ENCODE measurements around the gene GPRC6A. TPM values are rescaled to one million over a fixed set of nuclear protein-coding genes. Genes with fewer than 3 reads are reported as not detected.
"Not testable (repeated sequence)": the region's sequence is repeated elsewhere in the genome, so short reads cannot be mapped to it uniquely, and the experiment has no call there.

Gene GPRC6A
- total RNA-seq, 1 experiment from 2014 or later = not detected

GRCh38 chr6:116834526-116834925 lies 5.6 kb upstream of the GPRC6A start:
- not testable (repeated sequence) for H3K4me1 ChIP-seq (replicated peaks); H3K36me3 ChIP-seq; DNase-seq (ENCODE audit: low read depth in 1 of 2, low spot score in 2 of 2); H3K9me3 ChIP-seq (replicated peaks); H3K27ac ChIP-seq; H3K4me3 ChIP-seq; H3K27me3 ChIP-seq (replicated peaks)

GRCh38 chr6:116827561-116828240 lies 1.2 kb downstream of the GPRC6A start:
- no peaks in the 10 kb centered on the region for H3K4me1 ChIP-seq (replicated peaks)
- 0 out of 2 replicates have a peak, but pooled peaks cover 3% of the 10 kb centered on the region for H3K9me3 ChIP-seq (replicated peaks)
- no peak overlapping the region for H3K4me3 ChIP-seq
- no peaks in the 10 kb centered on the region for H3K36me3 ChIP-seq
- no peak overlapping the region for H3K27ac ChIP-seq
- no peak for DNase-seq (ENCODE audit: low read depth in 1 of 2, low spot score in 2 of 2)
- no peaks in the 10 kb centered on the region for H3K27me3 ChIP-seq (replicated peaks)

- not testable (repeated sequence) for H3K4me3 ChIP-seq; DNase-seq (ENCODE audit: low read depth in 1 of 2, low spot score in 2 of 2); H3K27me3 ChIP-seq (replicated peaks); H3K36me3 ChIP-seq; H3K4me1 ChIP-seq (replicated peaks); H3K27ac ChIP-seq; H3K9me3 ChIP-seq (replicated peaks)
Measured at GRCh38 chr6:116816336-116816735, 12.5 kb downstream of the GPRC6A start.

- H3K27me3 ChIP-seq (replicated peaks) = no peaks in the 10 kb centered on the region
- no peak overlapping the region for H3K27ac ChIP-seq
- H3K36me3 ChIP-seq = no peaks in the 10 kb centered on the region
- H3K9me3 ChIP-seq (replicated peaks) = no peaks in the 10 kb centered on the region
- H3K4me3 ChIP-seq = no peak overlapping the region
- no peaks in the 10 kb centered on the region for H3K4me1 ChIP-seq (replicated peaks)
- DNase-seq (ENCODE audit: low read depth in 1 of 2, low spot score in 2 of 2) = no peak
Measured at GRCh38 chr6:116812051-116812650, 16.7 kb downstream of the GPRC6A start.

- Histone ChIP-seq H3K4me3 (no peak overlapping the region), H3K27me3 (replicated peaks) (no peaks in the 10 kb centered on the region), H3K36me3 (no peaks in the 10 kb centered on the region), H3K9me3 (replicated peaks) (no peaks in the 10 kb centered on the region), H3K4me1 (replicated peaks) (no peaks in the 10 kb centered on the region), H3K27ac (no peak overlapping the region)
- no peak for DNase-seq (ENCODE audit: low read depth in 1 of 2, low spot score in 2 of 2)
Measured at GRCh38 chr6:116801971-116802370, 26.9 kb downstream of the GPRC6A start.

GRCh38 chr6:116799945-116800344 lies 28.9 kb downstream of the GPRC6A start:
- no peak for DNase-seq (ENCODE audit: low read depth in 1 of 2, low spot score in 2 of 2)
- Histone ChIP-seq H3K4me1 (replicated peaks) (no peaks in the 10 kb centered on the region), H3K27me3 (replicated peaks) (no peaks in the 10 kb centered on the region), H3K36me3 (no peaks in the 10 kb centered on the region), H3K9me3 (replicated peaks) (no peaks in the 10 kb centered on the region), H3K4me3 (no peak overlapping the region), H3K27ac (no peak overlapping the region)

GRCh38 chr6:116797585-116797984 lies 31.3 kb downstream of the GPRC6A start:
- H3K36me3 ChIP-seq = no peaks in the 10 kb centered on the region
- H3K4me3 ChIP-seq = no peak overlapping the region
- no peak for DNase-seq (ENCODE audit: low read depth in 1 of 2, low spot score in 2 of 2)
- H3K4me1 ChIP-seq (replicated peaks) = no peaks in the 10 kb centered on the region
- no peak overlapping the region for H3K27ac ChIP-seq
- no peaks in the 10 kb centered on the region for H3K27me3 ChIP-seq (replicated peaks)
- no peaks in the 10 kb centered on the region for H3K9me3 ChIP-seq (replicated peaks)

GRCh38 chr6:116793224-116793623 lies 35.7 kb downstream of the GPRC6A start:
- no peak overlapping the region for H3K4me3 ChIP-seq
- H3K4me1 ChIP-seq (replicated peaks) = no peaks in the 10 kb centered on the region
- H3K9me3 ChIP-seq (replicated peaks) = no peaks in the 10 kb centered on the region
- no peaks in the 10 kb centered on the region for H3K36me3 ChIP-seq
- peaks cover 6% of the 10 kb centered on the region; the same call in 1 of the 2 replicates for H3K27me3 ChIP-seq (replicated peaks)
- no peak overlapping the region for H3K27ac ChIP-seq
- no peak for DNase-seq (ENCODE audit: low read depth in 1 of 2, low spot score in 2 of 2)

- no peak overlapping the region for H3K4me3 ChIP-seq
- H3K4me1 ChIP-seq (replicated peaks) = no peaks in the 10 kb centered on the region
- no peak overlapping the region for H3K27ac ChIP-seq
- no peaks in the 10 kb centered on the region for H3K36me3 ChIP-seq
- H3K27me3 ChIP-seq (replicated peaks) = no peaks in the 10 kb centered on the region; the same call in 1 of the 2 replicates
- no peak for DNase-seq (ENCODE audit: low read depth in 1 of 2, low spot score in 2 of 2)
- H3K9me3 ChIP-seq (replicated peaks) = no peaks in the 10 kb centered on the region
Measured at GRCh38 chr6:116783852-116784251, 45.0 kb downstream of the GPRC6A start.

GRCh38 chr6:116779573-116780164 lies 49.2 kb downstream of the GPRC6A start:
- Histone ChIP-seq H3K4me3 (no peak overlapping the region), H3K27ac (no peak overlapping the region), H3K27me3 (replicated peaks) (no peaks in the 10 kb centered on the region), H3K4me1 (replicated peaks) (no peaks in the 10 kb centered on the region), H3K36me3 (no peaks in the 10 kb centered on the region), H3K9me3 (replicated peaks) (no peaks in the 10 kb centered on the region)
- DNase-seq (ENCODE audit: low read depth in 1 of 2, low spot score in 2 of 2) = peak in 1 of 2 experiments; percentile 22

GRCh38 chr6:116773886-116774285 lies 55.0 kb downstream of the GPRC6A start:
- no peaks in the 10 kb centered on the region for H3K36me3 ChIP-seq
- DNase-seq (ENCODE audit: low read depth in 1 of 2, low spot score in 2 of 2) = no peak

GRCh38 chr6:116772450-116772849 lies 56.4 kb downstream of the GPRC6A start:
- no peak for DNase-seq (ENCODE audit: low read depth in 1 of 2, low spot score in 2 of 2)
- Histone ChIP-seq H3K4me1 (replicated peaks) (no peaks in the 10 kb centered on the region), H3K9me3 (replicated peaks) (no peaks in the 10 kb centered on the region), H3K36me3 (no peaks in the 10 kb centered on the region), H3K27me3 (replicated peaks) (peaks cover 9% of the 10 kb centered on the region), H3K27ac (no peak overlapping the region), H3K4me3 (no peak overlapping the region)

More at GRCh38 chr6:116773886-116774285, 55.0 kb downstream of the GPRC6A start:
- Histone ChIP-seq H3K4me3 (no peak overlapping the region), H3K9me3 (replicated peaks) (no peaks in the 10 kb centered on the region), H3K4me1 (replicated peaks) (no peaks in the 10 kb centered on the region), H3K27ac (no peak overlapping the region), H3K27me3 (replicated peaks) (0 out of 2 replicates have a peak, but pooled peaks cover 5% of the 10 kb centered on the region)

GRCh38 chr6:116767715-116768114 lies 61.2 kb downstream of the GPRC6A start:
- DNase-seq (ENCODE audit: low read depth in 1 of 2, low spot score in 2 of 2) = no peak
- no peak overlapping the region for H3K27ac ChIP-seq
- H3K27me3 ChIP-seq (replicated peaks) = peaks cover 45% of the 10 kb centered on the region
- H3K4me3 ChIP-seq = no peak overlapping the region
- no peaks in the 10 kb centered on the region for H3K9me3 ChIP-seq (replicated peaks)
- H3K36me3 ChIP-seq = no peaks in the 10 kb centered on the region
- H3K4me1 ChIP-seq (replicated peaks) = peaks cover 10% of the 10 kb centered on the region

GRCh38 chr6:116766506-116767176 lies 62.2 kb downstream of the GPRC6A start:
- Histone ChIP-seq H3K4me3 (no peak overlapping the region), H3K36me3 (no peaks in the 10 kb centered on the region), H3K4me1 (replicated peaks) (peaks cover 10% of the 10 kb centered on the region), H3K9me3 (replicated peaks) (no peaks in the 10 kb centered on the region), H3K27ac (no peak overlapping the region), H3K27me3 (replicated peaks) (peaks cover 53% of the 10 kb centered on the region)
- no peak for DNase-seq (ENCODE audit: low read depth in 1 of 2, low spot score in 2 of 2)

Data from SJSA1 (cell line).